DND-41 (cell line): ENCODE data around the gene GTF2IRD1.

Experiments
- EZH2 ChIP-seq: IDR thresholded peaks from 3 replicates; pipeline ENCODE4 v1.6.1; 2012; ENCODE audit warnings: borderline replicate concordance, low read depth, mild to moderate bottlenecking, moderate library complexity, low read length, inconsistent platforms; ENCODE audit not compliant: severe bottlenecking
- TF ChIP-seq, protein P1 (sequence below): IDR thresholded peaks from 2 replicates; pipeline ENCODE4 v1.5.1; 2012; ENCODE audit warnings: borderline replicate concordance, low read length, moderate library complexity, mild to moderate bottlenecking; ENCODE audit not compliant: poor library complexity, severe bottlenecking; ENCODE audit errors: extremely low read depth

DNA sequence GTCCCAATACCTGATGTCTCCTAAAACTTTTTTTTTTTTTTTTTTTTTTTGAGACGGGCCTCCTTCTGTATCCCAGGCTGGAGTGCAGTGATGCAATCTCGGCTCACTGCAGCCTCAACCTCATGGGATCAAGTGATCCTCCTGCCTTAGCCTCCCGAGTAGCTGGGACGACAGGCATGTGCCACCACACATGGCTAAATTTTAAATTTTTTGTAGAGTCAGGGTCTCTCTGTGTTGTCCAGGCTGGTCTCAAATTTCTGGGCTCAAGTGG is 28.4 kb downstream of the GTF2IRD1 start:
- no peak for TF ChIP-seq EZH2
- TF ChIP-seq, protein P1, sequence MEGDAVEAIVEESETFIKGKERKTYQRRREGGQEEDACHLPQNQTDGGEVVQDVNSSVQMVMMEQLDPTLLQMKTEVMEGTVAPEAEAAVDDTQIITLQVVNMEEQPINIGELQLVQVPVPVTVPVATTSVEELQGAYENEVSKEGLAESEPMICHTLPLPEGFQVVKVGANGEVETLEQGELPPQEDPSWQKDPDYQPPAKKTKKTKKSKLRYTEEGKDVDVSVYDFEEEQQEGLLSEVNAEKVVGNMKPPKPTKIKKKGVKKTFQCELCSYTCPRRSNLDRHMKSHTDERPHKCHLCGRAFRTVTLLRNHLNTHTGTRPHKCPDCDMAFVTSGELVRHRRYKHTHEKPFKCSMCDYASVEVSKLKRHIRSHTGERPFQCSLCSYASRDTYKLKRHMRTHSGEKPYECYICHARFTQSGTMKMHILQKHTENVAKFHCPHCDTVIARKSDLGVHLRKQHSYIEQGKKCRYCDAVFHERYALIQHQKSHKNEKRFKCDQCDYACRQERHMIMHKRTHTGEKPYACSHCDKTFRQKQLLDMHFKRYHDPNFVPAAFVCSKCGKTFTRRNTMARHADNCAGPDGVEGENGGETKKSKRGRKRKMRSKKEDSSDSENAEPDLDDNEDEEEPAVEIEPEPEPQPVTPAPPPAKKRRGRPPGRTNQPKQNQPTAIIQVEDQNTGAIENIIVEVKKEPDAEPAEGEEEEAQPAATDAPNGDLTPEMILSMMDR: no peak
